NCI-H69 (cell line): Measurements from ENCODE around the gene DNAAF1.
"Not testable (repeated sequence)": the region's sequence is repeated elsewhere in the genome, so short reads cannot be mapped to it uniquely, and the experiment has no call there.

Source experiments
- DNase-seq: peaks from one replicate; lab custom pipeline; 2025; lab: John Stamatoyannopoulos, UW

The DNAAF1 gene

DNA sequence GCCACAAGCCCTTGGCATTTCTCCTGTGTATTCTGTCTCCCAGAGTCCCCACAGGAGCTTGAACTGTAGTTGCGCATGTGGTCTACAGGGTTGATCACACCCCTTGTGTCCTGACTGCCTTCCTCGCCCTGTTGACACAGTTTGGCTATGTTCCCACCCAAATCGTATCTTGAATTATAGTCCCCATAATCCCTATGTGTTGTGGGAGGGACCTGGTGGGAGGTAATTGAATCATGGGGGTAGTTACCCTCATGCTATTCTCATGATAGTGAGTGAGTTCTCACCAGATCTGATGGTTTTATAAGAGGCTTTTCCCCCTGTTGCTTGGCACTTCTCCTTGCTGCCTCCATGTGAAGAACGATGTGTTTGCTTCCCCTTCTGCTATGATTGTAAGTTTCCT, 67.0 kb downstream of the DNAAF1 start:
- DNase-seq = no peak

GRCh38 chr16:84212631-84213030, 67.5 kb downstream of the DNAAF1 start:
- no peak for DNase-seq

DNA sequence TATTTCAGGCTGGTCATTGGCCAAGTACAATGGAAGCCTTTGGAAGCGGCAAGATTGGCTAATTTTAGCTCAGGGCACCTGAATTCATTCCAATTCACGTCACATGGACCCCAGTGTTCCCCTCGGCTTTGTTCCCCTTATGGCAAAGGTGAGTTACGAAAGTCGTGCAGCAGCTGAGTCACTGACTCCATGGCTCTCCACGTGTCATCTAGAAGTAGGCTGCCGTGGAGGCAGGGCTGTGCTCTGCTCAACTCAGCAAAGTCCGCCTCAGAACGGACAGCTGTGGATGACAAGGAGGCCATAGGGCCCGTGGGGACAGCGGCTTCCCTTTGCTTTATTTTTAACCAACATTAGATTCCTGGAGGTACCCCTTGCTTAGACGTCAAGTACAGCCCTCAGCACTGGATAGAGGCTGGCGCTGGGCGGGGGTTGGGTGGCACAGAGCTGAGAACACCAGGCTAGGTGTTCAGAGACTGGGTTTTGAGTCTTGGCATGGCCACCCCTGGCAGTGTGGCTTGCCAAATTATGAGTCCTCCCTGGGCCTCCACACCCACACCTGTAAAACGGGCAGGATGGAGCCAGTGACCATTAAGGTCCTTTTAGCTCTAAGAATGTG, 69.5 kb downstream of the DNAAF1 start:
- DNase-seq = no peak

GRCh38 chr16:84215531-84215930, 70.4 kb downstream of the DNAAF1 start:
- no peak for DNase-seq

DNA sequence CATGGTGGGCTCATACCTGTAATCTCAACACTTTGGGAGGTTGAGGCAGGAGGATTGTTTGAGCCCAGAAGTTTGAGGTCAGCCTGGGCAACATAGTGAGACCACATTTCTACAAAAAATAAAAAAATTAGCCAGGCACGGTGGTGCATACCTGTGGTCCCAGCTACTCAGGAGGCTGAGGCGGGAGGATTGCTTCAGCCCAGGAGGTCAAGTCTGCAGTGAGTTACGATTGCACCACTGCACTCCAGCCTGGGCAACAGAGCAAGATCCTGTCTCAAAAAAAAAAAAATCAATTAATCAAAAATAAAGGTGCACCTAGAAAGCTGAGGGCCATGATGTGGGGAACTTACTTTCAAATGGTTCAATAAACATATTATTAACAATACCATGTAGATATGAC, 71.0 kb downstream of the DNAAF1 start:
- DNase-seq = not testable (repeated sequence)

GRCh38 chr16:84218176-84218823, 73.2 kb downstream of the DNAAF1 start:
- DNase-seq = peak; percentile 28

DNA sequence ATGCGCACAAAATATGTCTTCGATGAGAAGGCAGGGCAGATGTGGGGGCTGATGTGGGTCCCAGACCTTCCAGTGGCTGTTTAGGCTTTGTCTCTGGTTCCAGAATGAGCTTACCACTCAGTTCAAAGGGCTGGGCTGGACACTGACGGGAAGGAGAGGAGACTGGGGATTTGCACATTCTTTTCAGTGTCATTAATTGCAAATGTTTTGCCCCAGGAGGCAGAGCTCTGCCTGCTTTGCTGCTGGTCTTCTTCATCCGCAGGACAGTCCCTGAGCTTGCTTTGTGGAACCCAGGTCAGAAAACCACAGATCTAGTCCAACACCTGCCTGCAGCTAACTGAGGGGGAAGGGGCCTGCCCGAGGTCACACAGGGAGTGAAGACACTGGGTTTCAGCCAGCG, 73.8 kb downstream of the DNAAF1 start:
- no peak for DNase-seq

GRCh38 chr16:84220851-84221250, 75.7 kb downstream of the DNAAF1 start:
- DNase-seq = no peak

DNA sequence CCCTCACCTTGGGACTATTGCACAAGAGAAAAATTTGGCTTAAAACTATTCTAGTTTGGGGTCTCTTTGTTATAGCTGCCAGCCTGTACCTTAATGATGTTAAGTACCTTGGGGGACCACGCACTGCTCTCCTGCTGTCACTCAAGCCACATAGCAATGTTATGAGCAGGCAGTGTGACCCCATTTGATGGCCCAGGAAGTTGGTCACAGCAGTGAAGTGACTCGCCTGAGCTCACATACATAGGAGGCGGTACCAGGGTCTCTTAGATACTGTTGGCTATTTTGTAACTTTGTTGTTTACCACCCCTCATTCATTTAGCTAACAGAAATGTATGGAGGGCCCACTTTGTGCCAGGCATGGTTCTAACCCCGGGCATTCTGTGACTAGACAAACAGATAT, 78.3 kb downstream of the DNAAF1 start:
- DNase-seq = no peak

DNA sequence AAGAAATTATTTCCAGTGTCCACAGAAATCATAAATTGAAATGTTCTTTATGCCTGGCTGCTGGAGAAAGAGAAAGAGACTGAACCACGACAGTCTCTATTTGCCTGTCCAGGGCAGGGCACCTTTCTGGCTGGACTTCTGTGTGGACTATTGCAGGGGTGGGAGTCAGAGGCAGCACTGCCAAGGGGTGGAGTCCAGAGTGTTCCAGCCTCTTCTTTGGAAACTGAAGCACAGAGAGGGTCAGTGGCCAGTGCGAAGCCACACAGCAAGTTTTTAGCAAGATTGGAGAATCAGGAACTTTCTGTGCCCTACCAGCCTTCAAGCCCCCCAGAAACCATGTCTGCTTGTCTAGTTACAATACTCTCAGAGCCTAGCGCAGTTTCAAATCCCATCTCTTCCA, 79.4 kb downstream of the DNAAF1 start:
- no peak for DNase-seq

DNA sequence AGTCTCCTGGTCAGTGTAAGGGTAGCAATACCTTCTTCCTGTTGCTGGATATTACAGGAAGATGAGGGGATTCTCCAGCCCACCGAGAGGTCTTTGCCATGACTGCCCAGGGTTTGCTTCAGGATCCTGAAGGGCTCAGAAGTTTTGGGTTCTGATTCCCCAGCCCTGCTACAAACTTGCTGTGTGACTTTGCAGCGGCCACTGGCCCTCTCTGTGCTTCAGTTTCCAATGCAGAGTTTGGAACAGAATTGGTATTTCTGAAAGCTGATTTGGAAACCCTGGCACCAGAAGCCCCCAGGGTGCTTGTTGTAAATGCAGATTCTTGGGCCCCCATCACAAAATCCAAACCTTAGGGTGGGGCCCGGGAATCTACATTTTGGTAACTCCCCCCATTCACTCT, 80.0 kb downstream of the DNAAF1 start:
- DNase-seq = no peak

GRCh38 chr16:84225571-84225970, 80.5 kb downstream of the DNAAF1 start:
- no peak for DNase-seq

- DNase-seq = no peak
These were observed 80.9 kb downstream of the DNAAF1 start for GRCh38 chr16:84226026-84226425.
